ENCODE results near the gene KIF6.

DNA sequence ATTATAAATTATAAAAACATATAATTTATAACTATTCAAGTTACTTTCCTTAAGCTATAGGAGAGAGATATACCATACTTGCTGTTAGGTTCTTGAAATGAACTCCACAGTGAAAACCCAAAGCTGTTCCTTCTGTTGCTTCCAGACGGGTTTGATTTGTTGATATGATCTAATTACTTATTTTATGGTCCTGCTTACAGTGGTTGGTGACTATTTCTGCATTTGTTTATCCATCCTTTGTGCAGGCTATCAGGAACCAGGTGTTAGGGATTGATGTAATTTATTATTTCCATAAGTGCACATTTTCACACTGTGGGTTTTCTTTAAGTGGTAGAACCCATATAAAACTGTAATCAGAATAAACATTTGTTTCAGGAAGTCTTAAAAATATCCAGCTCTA lies 167.1 kb downstream of the KIF6 start:
- TF ChIP-seq CTCF (IDR thresholded peaks at IDR 0.05; ENCODE audit: insufficient read depth, low read length, poor library complexity, severe bottlenecking) = no peak
- TF ChIP-seq EZH2phosphoT487 (conservative IDR thresholded peaks at IDR 0.05; ENCODE audit: low read length) = no peak
